GM18909 (cell line): ENCODE measurements around the gene TOM1.

Experiments used
- ATAC-seq: cut with Tn5 transposase; IDR thresholded peaks from one replicate; pipeline ENCODE4 v1.9.1; 2021; ENCODE audit warnings: mild to moderate bottlenecking; ENCODE audit not compliant: unreplicated experiment, poor library complexity

TOM1 gene

GRCh38 chr22:35299673-35300499 lies at the start of gene TOM1:
Gene TOM1 (plus strand): TSS chr22:35299894. CDS start chr22:35299929, 35 bp downstream.
- ATAC-seq: peak; percentile 95

- no peak for ATAC-seq
These were observed 49.5 kb upstream of the TOM1 start for GRCh38 chr22:35250156-35250555.

GRCh38 chr22:35253946-35254345 lies 45.7 kb upstream of the TOM1 start:
- no peak for ATAC-seq

GRCh38 chr22:35257002-35257320 lies 42.7 kb upstream of the TOM1 start:
- ATAC-seq: peak; percentile 24

GRCh38 chr22:35257321-35258190 lies 42.1 kb upstream of the TOM1 start, which contains the start of gene HMGXB4:
Gene HMGXB4 (plus strand): TSS chr22:35257493. CDS start chr22:35262391, 4,898 bp downstream.
- ATAC-seq: peak; percentile 88

- peak; percentile 2 for ATAC-seq
These were observed 41.3 kb upstream of the TOM1 start for GRCh38 chr22:35258191-35258988.

- ATAC-seq: no peak
These were observed 34.7 kb upstream of the TOM1 start for GRCh38 chr22:35264986-35265385.

- ATAC-seq: no peak
These were observed 33.4 kb upstream of the TOM1 start for GRCh38 chr22:35266277-35266676.

GRCh38 chr22:35269630-35270029 lies 30.1 kb upstream of the TOM1 start:
- no peak for ATAC-seq

- ATAC-seq: no peak
These were observed 25.4 kb upstream of the TOM1 start for GRCh38 chr22:35274154-35274871.

- ATAC-seq: no peak
These were observed 24.1 kb upstream of the TOM1 start for GRCh38 chr22:35275580-35275979.

- ATAC-seq: no peak
These were observed 23.7 kb upstream of the TOM1 start for GRCh38 chr22:35276019-35276418.

GRCh38 chr22:35288116-35288515 lies 11.6 kb upstream of the TOM1 start:
- no peak for ATAC-seq

- ATAC-seq: no peak
These were observed 6.9 kb upstream of the TOM1 start for GRCh38 chr22:35292786-35293185.

GRCh38 chr22:35296051-35296450 lies 3.6 kb upstream of the TOM1 start:
- ATAC-seq: no peak

- ATAC-seq: no peak
These were observed 449 bp upstream of the TOM1 start for GRCh38 chr22:35299217-35299672.

- no peak for ATAC-seq
These were observed 1.7 kb downstream of the TOM1 start for GRCh38 chr22:35301372-35301874.

GRCh38 chr22:35303029-35303624 lies 3.4 kb downstream of the TOM1 start:
- no peak for ATAC-seq

- ATAC-seq: no peak
These were observed 5.9 kb downstream of the TOM1 start for GRCh38 chr22:35305525-35306070.
